GM12865 (cell line): ENCODE data around the gene PEX26.
"Not testable (repeated sequence)": the region's sequence is repeated elsewhere in the genome, so short reads cannot be mapped to it uniquely, and the experiment has no call there.

Source experiments
- DNase-seq: peaks from one replicate; pipeline ENCODE4 v3.0.0; 2010; ENCODE audit warnings: low read depth
- H3K4me3 ChIP-seq: 2 replicates; pipeline ENCODE4 v1.5.1; 2011; ENCODE audit warnings: mild to moderate bottlenecking, low read depth, low read length, control low read depth
- CTCF ChIP-seq: IDR thresholded peaks from 2 replicates; pipeline ENCODE4 v1.5.1; 2011; ENCODE audit warnings: low read length, control low read depth, low read depth, inconsistent platforms; ENCODE audit not compliant: insufficient read depth; ENCODE audit errors: missing control alignments

The PEX26 gene

GRCh38 chr22:18103527-18104269 lies 25.9 kb downstream of the PEX26 start:
- no peak overlapping the region for H3K4me3 ChIP-seq
- TF ChIP-seq CTCF, result no peak
- DNase-seq, result peak; percentile 58

- no peak for TF ChIP-seq CTCF
- peak; percentile 58 for DNase-seq
- no peak overlapping the region; the same call in 1 of the 2 replicates for H3K4me3 ChIP-seq
Observed at GRCh38 chr22:18104566-18104965, 26.8 kb downstream of the PEX26 start.

GRCh38 chr22:18105981-18106380 lies 28.2 kb downstream of the PEX26 start:
- H3K4me3 ChIP-seq, result peak overlapping the region; percentile 34
- peak; percentile 80 for DNase-seq

- DNase-seq, result peak; percentile 98
- not testable (repeated sequence) for H3K4me3 ChIP-seq
Observed at GRCh38 chr22:18106550-18107341, 29.0 kb downstream of the PEX26 start.

- DNase-seq, result no peak
- H3K4me3 ChIP-seq, result no peak overlapping the region
- no peak for TF ChIP-seq CTCF
Observed at GRCh38 chr22:18108187-18108586, 30.4 kb downstream of the PEX26 start.

GRCh38 chr22:18109410-18110193 lies 31.8 kb downstream of the PEX26 start:
- TF ChIP-seq CTCF, result no peak
- DNase-seq, result peak; percentile 27
- H3K4me3 ChIP-seq, result peak overlapping the region; percentile 71

- TF ChIP-seq CTCF, result no peak
- DNase-seq, result peak; percentile 87
- H3K4me3 ChIP-seq, result peak within 1 kb of the TSS; percentile 71
Observed at GRCh38 chr22:18110194-18110953, 32.6 kb downstream of the PEX26 start, which contains the start of gene TUBA8. TSS of gene TUBA8 (plus strand) at chr22:18110809. CDS start at chr22:18110866, 57 bp downstream.
